HepG2 (cell line): Measurements from ENCODE around the gene DQX1. TPM values are rescaled to one million over a fixed set of nuclear protein-coding genes. Genes with fewer than 3 reads are reported as not detected.

Experiments
- CREB1 ChIP-seq, 2 experiments: fragments of 450-650 bp in 1 of 2; IDR thresholded peaks; 2 replicates each; pipeline ENCODE4 v1.6.1; 2016 to 2017; ENCODE audit warnings: control low read depth in 1 of 2, mild to moderate bottlenecking in 1 of 2, missing compliant biosample characterization in 1 of 2, missing genetic modification characterization in 1 of 2
- ELK4 ChIP-seq: sonication (generic); formaldehyde crosslinking; IDR thresholded peaks from 2 replicates; pipeline ENCODE4 v1.9.0; 2021; ENCODE audit warnings: missing genetic modification reagents, borderline replicate concordance
- HES4 ChIP-seq: sonication (generic); formaldehyde crosslinking; IDR thresholded peaks from 2 replicates; pipeline ENCODE4 v1.9.0; 2021; ENCODE audit warnings: mild to moderate bottlenecking, missing genetic modification reagents, borderline replicate concordance
- PLSCR1 ChIP-seq: sonication (generic); formaldehyde crosslinking; IDR thresholded peaks from 2 replicates; pipeline ENCODE4 v1.5.0; 2020; ENCODE audit warnings: missing genetic modification reagents, mild to moderate bottlenecking, borderline replicate concordance
- REST ChIP-seq, 2 experiments: IDR thresholded peaks; 2 replicates each; pipeline ENCODE4 v1.6.1; 2011 to 2012; ENCODE audit warnings: low read length in 2 of 2, borderline replicate concordance in 1 of 2, low read depth in 1 of 2, mild to moderate bottlenecking in 1 of 2, moderate library complexity in 1 of 2
- SETDB1 ChIP-seq: sonication (generic); formaldehyde crosslinking; IDR thresholded peaks from 2 replicates; pipeline ENCODE4 v1.5.1; 2020; ENCODE audit warnings: missing genetic modification reagents, mild to moderate bottlenecking, borderline replicate concordance
- TIGD3 ChIP-seq: sonication (generic); formaldehyde crosslinking; IDR thresholded peaks from 2 replicates; pipeline ENCODE4 v1.5.1; 2020; ENCODE audit warnings: mild to moderate bottlenecking, missing genetic modification reagents, borderline replicate concordance
- ZNF275 ChIP-seq: sonication (generic); formaldehyde crosslinking; IDR thresholded peaks from 2 replicates; pipeline ENCODE4 v1.8.0; 2022; ENCODE audit warnings: missing genetic modification reagents, mild to moderate bottlenecking, inconsistent platforms, borderline replicate concordance
- ZNF543 ChIP-seq: sonication (generic); formaldehyde crosslinking; IDR thresholded peaks from 2 replicates; pipeline ENCODE4 v1.4.0; 2020; ENCODE audit warnings: mild to moderate bottlenecking, missing genetic modification reagents
- ZNF570 ChIP-seq: sonication (generic); formaldehyde crosslinking; IDR thresholded peaks from 2 replicates; pipeline ENCODE4 v1.4.0; 2020; ENCODE audit warnings: mild to moderate bottlenecking, missing genetic modification reagents, borderline replicate concordance
- ZNF580 ChIP-seq: IDR thresholded peaks from 2 replicates; pipeline ENCODE4 v1.6.1; 2016; ENCODE audit warnings: low read depth, borderline replicate concordance
- ZNF644 ChIP-seq: IDR thresholded peaks from 2 replicates; pipeline ENCODE4 v1.6.1; 2016; ENCODE audit warnings: low read depth
- ZNF704 ChIP-seq: sonication (generic); formaldehyde crosslinking; IDR thresholded peaks from 2 replicates; pipeline ENCODE4 v1.8.1; 2023; ENCODE audit warnings: mild to moderate bottlenecking, inconsistent platforms, moderate library complexity, missing genetic modification reagents, borderline replicate concordance
- ZNF766 ChIP-seq: sonication (generic); formaldehyde crosslinking; IDR thresholded peaks from 2 replicates; pipeline ENCODE4 v1.5.0; 2020; ENCODE audit warnings: missing genetic modification reagents, borderline replicate concordance
- polyA plus RNA-seq, 8 experiments: library from polyadenylated mRNA; depleted of rRNA in 3 of 8; stranded (reverse) in 7 of 8; unstranded in 1 of 8; fragments of >200 nt; fragmentation: Illumina TruSeq in 4 of 8; extraction: Trizol in 4 of 8; gene quantifications; 2 replicates each; pipeline versions ENCODE4 v1.2.1 to v1.2.3, GENCODE V29; 2011 to 2016; ENCODE audit warnings: low read depth in 4 of 8, missing spikeins in 1 of 8, mixed read lengths in 1 of 8; ENCODE audit not compliant: insufficient read depth in 1 of 8
- total RNA-seq, 5 experiments: library from RNA; depleted of rRNA; stranded (reverse); fragments of >200 nt; fragmentation: Illumina TruSeq; extraction: Trizol; gene quantifications; 2 replicates each; pipeline ENCODE4 v1.2.3, GENCODE V29; 2016; ENCODE audit warnings: low read depth in 1 of 5

Gene DQX1
- total and polyA plus RNA-seq, 2 of the 13 experiments (the other 11 are each of a cell fraction or from before 2014, with no cell fraction given) = 27.6 to 89.8 TPM

GRCh38 chr2:74529357-74530238 lies 3.6 kb upstream of the DQX1 start, which contains the start of the genes AUP1 and HTRA2 (continued):
- peak in 1 of 2 experiments; percentile 74; a peak in 1 of 4 replicates for TF ChIP-seq REST (IDR thresholded peaks at IDR 0.05; ENCODE audit: borderline replicate concordance in 1 of 2, low read depth in 1 of 2, low read length in 2 of 2)
- no peak for TF ChIP-seq TIGD3
- peak; percentile 48; the same call in 1 of the 2 replicates for TF ChIP-seq ZNF580 (CRISPR knock-in tag)
- TF ChIP-seq ZNF543 (CRISPR knock-in tag) = peak; percentile 99
- TF ChIP-seq CREB1 (IDR thresholded peaks at IDR 0.05) = peak; percentile 65
- peak; percentile 93 for TF ChIP-seq CREB1 (CRISPR knock-in tag; IDR thresholded peaks at IDR 0.05)
- 0 out of 2 replicates have a peak, but pooled peaks have one; percentile 24 for TF ChIP-seq ZNF570 (CRISPR knock-in tag)
- TF ChIP-seq SETDB1 = no peak
- no peak for TF ChIP-seq PLSCR1
- TF ChIP-seq HES4 (CRISPR knock-in tag) = peak; percentile 92; the same call in 1 of the 2 replicates
- TF ChIP-seq ZNF704 (CRISPR knock-in tag) = peak; percentile 83; the same call in 1 of the 2 replicates
- TF ChIP-seq ELK4 = peak; percentile 24; the same call in 1 of the 2 replicates
- peak; percentile 90 for TF ChIP-seq ZNF275 (CRISPR knock-in tag)
- TF ChIP-seq ZNF644 = no peak
- 0 out of 2 replicates have a peak, but pooled peaks have one; percentile 18 for TF ChIP-seq ZNF766 (CRISPR knock-in tag)
